PC-3 (cell line): ENCODE results near the gene PLPP7. TPM values are rescaled to one million over a fixed set of nuclear protein-coding genes. Genes with fewer than 3 reads are reported as not detected.

Source experiments
- ATAC-seq: fragments of 200-7000 bp; cut with Tn5 transposase; 2 replicates; pipeline ENCODE4 v1.9.1; 2020; ENCODE audit warnings: mild to moderate bottlenecking, moderate library complexity
- BruUV-seq: library from RNA; stranded (reverse); fragments of 400-500 nt; replicated peaks from 2 replicates; lab custom pipeline; 2021; lab: Mats Ljungman, UMichigan
- CTCF ChIA-PET: fragments of 300-600 bp; sonication (Branson Sonifier 250); formaldehyde crosslinking; loops from one replicate; lab custom pipeline; 2022; ENCODE audit warnings: antibody characterized with exemption; lab: Charles Lee
- POLR2A ChIA-PET: fragments of 300-600 bp; sonication (Branson Sonifier 250); formaldehyde crosslinking; loops from one replicate; lab custom pipeline; 2022; ENCODE audit warnings: antibody characterized with exemption; ENCODE audit not compliant: unreplicated experiment; lab: Charles Lee
- DNase-seq: peaks from one replicate; pipeline ENCODE4 v3.0.0-alpha.2; 2015
- H2AFZ ChIP-seq: fragments of 300-600 bp; sonication (generic); 2 replicates; pipeline ENCODE4 v1.6.0; 2016; ENCODE audit warnings: antibody characterized with exemption, low read length
- H3F3A ChIP-seq: fragments of 300-600 bp; sonication (generic); one replicate; pipeline ENCODE4 v1.6.0; 2017; ENCODE audit warnings: antibody characterized with exemption, low read length, control low read depth, mild to moderate bottlenecking; ENCODE audit not compliant: unreplicated experiment
- H3K27ac ChIP-seq: fragments of 300-600 bp; sonication (generic); 2 replicates; pipeline ENCODE4 v1.5.1; 2016; ENCODE audit warnings: mild to moderate bottlenecking, low read length
- H3K27me3 ChIP-seq: fragments of 300-600 bp; sonication (generic); 2 replicates; pipeline ENCODE4 v1.6.1; 2016; ENCODE audit warnings: low read length, mixed read lengths
- H3K36me3 ChIP-seq: fragments of 300-600 bp; sonication (generic); 2 replicates; pipeline ENCODE4 v1.6.1; 2016; ENCODE audit warnings: low read depth, mixed run types, low read length, mixed read lengths
- H3K4me1 ChIP-seq: fragments of 300-600 bp; sonication (generic); 2 replicates; pipeline ENCODE4 v1.5.1; 2016; ENCODE audit warnings: low read length; ENCODE audit not compliant: insufficient read depth
- H3K4me2 ChIP-seq: fragments of 300-600 bp; sonication (generic); 2 replicates; pipeline ENCODE4 v1.6.0; 2016; ENCODE audit warnings: low read length
- H3K4me3 ChIP-seq: fragments of 300-600 bp; sonication (generic); 2 replicates; pipeline ENCODE4 v1.5.1; 2016; ENCODE audit warnings: mild to moderate bottlenecking, low read length, mixed read lengths
- H3K79me2 ChIP-seq: fragments of 300-600 bp; sonication (generic); 2 replicates; pipeline ENCODE4 v1.6.1; 2017; ENCODE audit warnings: low read length, mixed read lengths
- H3K9ac ChIP-seq: fragments of 300-600 bp; sonication (generic); 2 replicates; pipeline ENCODE4 v1.6.0; 2016; ENCODE audit warnings: mild to moderate bottlenecking, low read length
- H3K9me2 ChIP-seq: fragments of 300-600 bp; sonication (generic); replicated peaks from 2 replicates; pipeline ENCODE4 v1.6.1; 2016; ENCODE audit warnings: mixed run types, low read length, mixed read lengths
- H3K9me3 ChIP-seq: fragments of 300-600 bp; sonication (generic); 2 replicates; pipeline ENCODE4 v1.6.1; 2016; ENCODE audit warnings: low read length, mixed read lengths
- H4K20me1 ChIP-seq: fragments of 300-600 bp; sonication (generic); 2 replicates; pipeline ENCODE4 v1.6.1; 2016; ENCODE audit warnings: low read length, mixed read lengths
- CTCF ChIP-seq: fragments of 300-600 bp; sonication (generic); conservative IDR thresholded peaks from 2 replicates; pipeline ENCODE4 v1.5.1; 2017; ENCODE audit warnings: antibody characterized with exemption, low read depth, mild to moderate bottlenecking, low read length
- EZH2 ChIP-seq: fragments of 300-600 bp; sonication (generic); IDR thresholded peaks from one replicate; pipeline ENCODE4 v1.6.1; 2017; ENCODE audit warnings: antibody characterized with exemption, mild to moderate bottlenecking, low read length; ENCODE audit not compliant: unreplicated experiment
- EZH2phosphoT487 ChIP-seq: fragments of 300-600 bp; sonication (generic); IDR thresholded peaks from 2 replicates; pipeline ENCODE4 v1.6.1; 2018; ENCODE audit warnings: mild to moderate bottlenecking, antibody characterized with exemption, low read length, borderline replicate concordance
- intact Hi-C: fragments of 100-400 bp; cut with micrococcal nuclease; formaldehyde crosslinking; loops from 2 replicates; pipeline ENCODE4 v1.9.0; 2023
- total RNA-seq: library from RNA; depleted of rRNA; stranded (reverse); fragments of >200 nt; gene quantifications from 2 replicates; pipeline ENCODE4 v1.2.3, GENCODE V29; 2014

The PLPP7 gene
- total RNA-seq, 1 experiment from 2014 or later = not detected

DNA sequence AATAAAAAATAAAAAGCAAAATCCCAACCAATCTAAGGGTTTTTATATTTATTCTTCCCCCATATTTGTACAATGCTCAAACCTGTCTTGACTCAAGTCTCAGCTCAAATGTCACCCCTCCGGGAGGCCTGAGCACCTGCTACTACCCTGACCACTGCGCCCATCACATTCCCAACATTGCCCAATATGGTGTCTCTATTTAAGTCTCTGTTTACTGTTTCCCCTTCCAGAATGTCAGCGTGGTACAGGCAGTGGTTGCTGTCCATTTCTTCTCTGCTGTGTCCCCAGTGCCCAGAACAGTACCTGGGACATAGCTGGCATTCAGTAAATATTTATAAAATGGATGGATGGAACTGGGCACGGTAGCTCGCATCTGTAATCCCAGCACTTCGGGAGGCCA lies 57.0 kb downstream of the PLPP7 start:
- Histone ChIP-seq H3F3A (no peaks in the 10 kb centered on the region), H3K4me3 (no peak overlapping the region), H3K9ac (no peak overlapping the region), H2AFZ (no peak overlapping the region), H3K4me2 (no peak overlapping the region), H3K27me3 (no peaks in the 10 kb centered on the region), H3K36me3 (no peaks in the 10 kb centered on the region), H3K9me2 (no peaks in the 10 kb centered on the region), H3K4me1 (peaks cover 5% of the 10 kb centered on the region; the same call in 1 of the 2 replicates), H3K27ac (no peak overlapping the region), H3K9me3 (no peaks in the 10 kb centered on the region), H4K20me1 (no peaks in the 10 kb centered on the region), H3K79me2 (no peaks in the 10 kb centered on the region)
- ChIA-PET POLR2A (no interaction called here), CTCF (no interaction called here)
- ATAC-seq (no peak), DNase-seq (no peak)
- intact Hi-C loops = no loop called here
- TF ChIP-seq EZH2phosphoT487 (no peak), CTCF (no peak), EZH2 (no peak)
- BruUV-seq = no TSS peak

DNA sequence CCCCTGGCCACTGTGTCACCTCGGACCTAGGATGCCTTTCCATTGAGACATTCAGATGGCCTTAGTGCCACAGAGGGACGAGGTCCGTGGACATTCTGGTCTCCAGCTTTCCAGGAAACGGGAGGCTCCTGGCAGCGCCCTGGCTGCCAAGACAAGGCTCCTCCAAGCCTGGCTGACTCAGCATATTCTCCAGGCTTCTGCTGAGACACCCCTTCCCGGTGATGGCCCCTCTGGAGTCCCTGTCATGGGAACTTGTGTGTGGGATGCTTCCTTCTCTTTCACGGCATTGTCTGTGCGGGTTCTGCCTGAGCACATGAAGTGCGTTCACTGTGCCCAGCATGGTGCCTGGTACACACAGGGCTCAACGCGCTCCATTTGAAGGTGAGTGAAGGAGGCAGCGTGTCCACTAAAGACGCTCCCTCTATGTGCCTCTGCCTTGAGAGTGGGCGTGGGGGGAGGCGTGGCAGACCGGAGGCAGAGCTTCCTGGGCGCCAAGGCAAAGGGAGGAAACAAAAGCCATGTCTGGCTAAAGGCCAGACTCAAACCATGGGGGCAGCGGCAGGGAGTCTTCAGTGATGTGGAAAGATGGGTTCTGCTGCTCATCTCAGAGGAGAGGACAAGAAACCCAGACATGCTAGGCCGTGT lies 58.0 kb downstream of the PLPP7 start:
- H2AFZ ChIP-seq = no peak overlapping the region
- no peaks in the 10 kb centered on the region for H3K27me3 ChIP-seq
- no peak overlapping the region for H3K4me2 ChIP-seq
- no peak overlapping the region for H3K9ac ChIP-seq
- DNase-seq (no peak), ATAC-seq (no peak)
- no peak overlapping the region for H3K27ac ChIP-seq
- H3K79me2 ChIP-seq = no peaks in the 10 kb centered on the region
- no peaks in the 10 kb centered on the region for H4K20me1 ChIP-seq
- H3F3A ChIP-seq = no peaks in the 10 kb centered on the region
- TF ChIP-seq EZH2phosphoT487 (no peak), EZH2 (no peak)
- no peaks in the 10 kb centered on the region for H3K9me3 ChIP-seq
- ChIA-PET POLR2A (no interaction called here), CTCF (no interaction called here)
- no peak overlapping the region for H3K4me3 ChIP-seq
- no peaks in the 10 kb centered on the region for H3K9me2 ChIP-seq
- BruUV-seq = no TSS peak
- peaks cover 5% of the 10 kb centered on the region; the same call in 1 of the 2 replicates for H3K4me1 ChIP-seq
- H3K36me3 ChIP-seq = no peaks in the 10 kb centered on the region
- intact Hi-C loops = no loop called here

DNA sequence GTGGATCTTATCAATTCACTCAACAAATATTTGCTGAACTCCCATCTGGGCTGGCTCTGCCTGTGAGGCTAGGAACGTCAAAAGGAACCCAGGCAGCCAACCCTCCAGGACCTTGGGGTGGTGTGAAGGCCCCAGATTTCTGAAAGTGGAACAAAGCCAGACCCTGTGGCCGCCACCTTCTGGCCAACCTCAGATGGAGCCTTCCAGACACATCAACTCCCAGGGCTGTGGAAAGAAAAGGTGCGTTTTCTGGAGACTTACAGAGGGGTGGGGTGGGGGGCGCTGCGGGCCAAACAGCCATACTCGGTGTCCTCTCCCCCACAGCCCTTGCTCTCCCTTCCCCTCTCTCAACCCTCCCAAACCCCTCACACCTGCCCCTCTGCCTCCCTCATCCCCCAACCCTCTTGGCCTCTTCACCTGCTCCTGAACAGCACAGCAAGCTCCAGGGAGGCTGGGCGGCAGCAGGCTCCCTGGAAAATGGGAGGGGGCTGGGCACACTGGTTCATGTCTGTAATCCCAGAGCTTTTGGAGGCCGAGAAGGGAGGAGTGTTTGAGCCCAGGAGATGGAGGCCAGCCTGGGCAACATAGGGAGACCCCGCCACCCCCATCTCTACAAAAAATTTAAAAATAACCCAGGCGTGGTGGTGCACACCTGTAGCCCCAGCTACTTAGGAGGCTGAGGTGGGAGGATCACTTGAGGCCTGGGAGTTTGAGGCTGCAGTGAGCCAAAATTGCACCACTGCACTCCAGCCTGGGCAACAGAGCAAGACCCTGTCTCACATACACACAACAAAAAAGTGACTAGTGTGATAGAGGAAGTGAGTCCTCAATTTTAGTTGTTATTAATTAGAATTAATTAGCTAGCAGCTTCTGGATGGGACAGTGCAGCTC lies 59.4 kb downstream of the PLPP7 start:
- ChIA-PET CTCF (interaction anchor here (0.6 to 1.2 kb wide), 4 partner anchors 19 to 127 kb away, joined by 3 to 4 read pairs (median 3); no protein-coding TSS in a partner anchor), POLR2A (no interaction called here)
- no peak overlapping the region for H3K4me2 ChIP-seq
- no peak overlapping the region for H3K4me3 ChIP-seq
- H4K20me1 ChIP-seq = no peaks in the 10 kb centered on the region
- intact Hi-C loops = no loop called here
- H3K27me3 ChIP-seq = no peaks in the 10 kb centered on the region
- no peak overlapping the region for H3K9ac ChIP-seq
- DNase-seq (no peak), ATAC-seq (no peak)
- H3K9me2 ChIP-seq = no peaks in the 10 kb centered on the region
- no peaks in the 10 kb centered on the region for H3K36me3 ChIP-seq
- no peak overlapping the region for H2AFZ ChIP-seq
- H3K4me1 ChIP-seq = peaks cover 5% of the 10 kb centered on the region; the same call in 1 of the 2 replicates
- no peaks in the 10 kb centered on the region for H3K9me3 ChIP-seq
- TF ChIP-seq CTCF = peak; percentile 39; the same call in 1 of the 2 replicates
- no peak for TF ChIP-seq EZH2phosphoT487
- no peak for TF ChIP-seq EZH2
- H3F3A ChIP-seq = no peaks in the 10 kb centered on the region
- no TSS peak for BruUV-seq
- H3K79me2 ChIP-seq = no peaks in the 10 kb centered on the region
- no peak overlapping the region for H3K27ac ChIP-seq
